Activated T-cell treated with anti-CD3 and anti-CD28 coated beads, Interleukin-2, amount 50 U/mL, for 24 hours (primary cell): ENCODE data around the gene ANKLE2.
"Not testable (repeated sequence)": the region's sequence is repeated elsewhere in the genome, so short reads cannot be mapped to it uniquely, and the experiment has no call there.

Source experiments
- DNase-seq: peaks from one replicate; pipeline ENCODE4 v3.0.0-alpha.2; 2020
- H3K27ac Mint-ChIP-seq: 2 replicates; pipeline ENCODE4 v1.8.0; 2020; ENCODE audit warnings: mild to moderate bottlenecking, mixed read lengths
- H3K27me3 Mint-ChIP-seq: 2 replicates; pipeline ENCODE4 v1.8.0; 2020; ENCODE audit warnings: mixed read lengths
- H3K36me3 Mint-ChIP-seq: 2 replicates; pipeline ENCODE4 v1.8.0; 2020; ENCODE audit warnings: low read depth, mixed read lengths
- H3K4me1 Mint-ChIP-seq: 2 replicates; pipeline ENCODE4 v1.8.0; 2020; ENCODE audit warnings: low read depth, mixed read lengths
- H3K4me3 Mint-ChIP-seq: 2 replicates; pipeline ENCODE4 v1.8.0; 2020; ENCODE audit warnings: mild to moderate bottlenecking, moderate library complexity, mixed read lengths
- H3K9me3 Mint-ChIP-seq: 2 replicates; pipeline ENCODE4 v1.8.0; 2020; ENCODE audit warnings: mixed read lengths

ANKLE2 gene

DNA sequence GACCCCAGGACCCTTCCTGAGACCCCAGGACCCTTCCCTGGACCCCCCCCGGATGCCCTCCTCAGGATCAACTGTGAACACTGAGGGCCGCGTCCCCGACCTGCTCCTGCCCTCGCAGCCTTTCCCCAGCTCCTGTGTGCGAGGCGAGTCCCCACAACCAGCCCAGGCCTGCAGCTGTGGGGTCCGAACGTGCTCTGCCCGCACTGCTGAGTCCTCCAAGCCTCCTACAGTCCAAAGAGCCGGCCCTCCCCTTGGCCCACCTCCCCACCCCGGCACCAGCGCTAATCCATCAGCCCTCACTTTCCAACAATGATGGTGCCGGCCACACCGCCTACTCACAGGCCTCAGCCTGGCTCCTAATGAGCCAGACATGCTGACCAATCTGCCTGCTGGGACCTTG is 26.2 kb upstream of the ANKLE2 start:
- no peaks in the 10 kb centered on the region for H3K4me1 Mint-ChIP-seq
- no peak for DNase-seq
- H3K36me3 Mint-ChIP-seq, result peaks cover 88% of the 10 kb centered on the region
- H3K27ac Mint-ChIP-seq, result peak overlapping the region; percentile 50
- H3K4me3 Mint-ChIP-seq, result no peak overlapping the region
- H3K27me3 Mint-ChIP-seq, result no peaks in the 10 kb centered on the region
- H3K9me3 Mint-ChIP-seq, result no peaks in the 10 kb centered on the region

DNA sequence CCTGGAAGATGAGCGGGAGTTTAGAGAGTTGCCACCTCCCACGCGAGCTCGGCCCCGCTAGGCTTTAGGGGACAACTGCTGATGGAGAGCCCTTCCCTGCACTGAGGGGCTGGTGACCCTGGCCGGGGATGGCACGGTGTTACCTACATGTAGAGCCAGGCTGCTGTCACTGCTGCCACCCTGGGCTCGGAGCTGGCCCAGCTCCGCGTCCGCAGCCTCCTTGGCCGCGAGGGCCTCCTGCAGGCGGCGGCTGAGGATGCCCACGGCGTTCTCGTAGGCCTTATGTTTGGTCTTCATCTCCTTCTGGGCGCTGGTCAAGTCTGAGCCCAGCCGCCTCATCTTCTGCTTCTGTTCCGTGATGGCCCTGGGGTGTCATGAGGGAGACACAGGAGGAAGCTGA is 24.6 kb upstream of the ANKLE2 start:
- Mint-ChIP-seq H3K27me3 (no peaks in the 10 kb centered on the region), H3K36me3 (peaks cover 92% of the 10 kb centered on the region), H3K4me1 (no peaks in the 10 kb centered on the region), H3K9me3 (no peaks in the 10 kb centered on the region), H3K4me3 (no peak overlapping the region), H3K27ac (peak overlapping the region; percentile 51)
- DNase-seq, result no peak

DNA sequence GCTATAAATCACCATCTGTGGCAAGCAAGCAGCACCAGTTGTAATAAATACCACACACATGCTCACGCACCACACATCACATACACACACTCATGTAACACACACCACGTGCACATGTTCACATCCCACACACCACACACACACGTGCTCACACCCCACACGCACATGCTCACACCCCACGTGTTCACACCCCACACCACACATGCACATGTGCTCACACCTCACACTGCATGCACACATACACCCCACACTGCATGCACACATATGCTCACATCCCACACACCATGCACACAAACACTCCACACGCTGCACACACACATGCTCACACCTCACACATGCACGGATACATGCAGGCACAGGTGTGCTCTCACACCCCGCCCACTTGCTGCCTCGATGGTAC is 22.9 kb upstream of the ANKLE2 start:
- Mint-ChIP-seq H3K27ac (no peak overlapping the region), H3K4me3 (no peak overlapping the region), H3K27me3 (no peaks in the 10 kb centered on the region), H3K9me3 (no peaks in the 10 kb centered on the region), H3K4me1 (no peaks in the 10 kb centered on the region), H3K36me3 (peaks cover 92% of the 10 kb centered on the region)
- no peak for DNase-seq

DNA sequence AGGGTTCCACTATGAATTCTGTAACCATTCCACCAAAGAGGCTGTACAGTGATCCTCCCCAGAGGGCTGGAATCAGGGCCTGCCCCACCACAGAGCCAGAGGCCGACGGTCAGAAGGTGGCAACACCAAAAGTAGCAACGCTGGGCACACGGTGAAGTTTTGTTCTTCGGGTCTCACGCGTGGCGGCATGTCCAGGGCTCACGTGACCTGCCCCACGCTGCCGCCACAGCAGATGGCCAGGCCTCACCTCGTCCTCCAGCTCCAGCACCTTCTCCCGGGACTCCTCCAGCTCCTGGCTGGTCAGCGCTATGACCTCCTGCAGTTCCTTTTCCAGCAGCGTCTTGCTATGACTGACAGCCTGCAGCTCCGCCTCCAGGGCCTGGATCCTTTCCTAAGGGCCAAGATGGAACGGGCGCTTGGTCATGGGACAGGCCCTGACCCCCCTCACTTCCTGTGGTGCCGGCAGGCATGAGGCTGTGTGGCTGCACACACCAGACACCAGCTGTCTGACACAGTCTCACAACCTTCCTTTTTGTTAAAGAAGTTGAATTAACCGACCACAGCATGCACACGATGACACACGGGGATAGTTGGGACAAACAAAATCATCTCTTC is 22.4 kb upstream of the ANKLE2 start:
- DNase-seq, result no peak
- Mint-ChIP-seq H3K9me3 (no peaks in the 10 kb centered on the region), H3K4me1 (no peaks in the 10 kb centered on the region), H3K36me3 (peaks cover 92% of the 10 kb centered on the region), H3K27ac (no peak overlapping the region), H3K27me3 (no peaks in the 10 kb centered on the region), H3K4me3 (no peak overlapping the region)

DNA sequence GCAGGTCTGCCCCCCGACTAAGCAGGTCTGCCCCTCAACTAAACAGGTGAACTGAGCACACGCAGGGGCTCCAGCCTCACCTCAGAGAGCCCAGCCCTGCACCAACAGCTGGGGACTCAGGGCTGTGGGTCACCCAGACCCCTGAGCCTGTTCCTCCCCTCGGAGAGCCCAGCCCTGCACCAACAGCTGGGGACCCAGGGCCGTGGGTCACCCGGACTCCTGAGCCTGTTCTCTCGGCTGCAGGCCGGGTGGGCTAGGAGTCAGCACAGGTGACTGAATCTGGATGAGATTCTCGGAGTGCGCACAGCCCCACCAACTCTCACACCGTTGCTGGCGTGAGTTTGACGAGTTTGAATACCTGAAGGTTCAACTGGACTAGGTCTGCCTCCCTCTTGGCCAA is 20.3 kb upstream of the ANKLE2 start:
- Mint-ChIP-seq H3K4me1 (no peaks in the 10 kb centered on the region), H3K27me3 (no peaks in the 10 kb centered on the region), H3K36me3 (peaks cover 91% of the 10 kb centered on the region), H3K27ac (no peak overlapping the region), H3K9me3 (no peaks in the 10 kb centered on the region), H3K4me3 (no peak overlapping the region)
- DNase-seq, result no peak

DNA sequence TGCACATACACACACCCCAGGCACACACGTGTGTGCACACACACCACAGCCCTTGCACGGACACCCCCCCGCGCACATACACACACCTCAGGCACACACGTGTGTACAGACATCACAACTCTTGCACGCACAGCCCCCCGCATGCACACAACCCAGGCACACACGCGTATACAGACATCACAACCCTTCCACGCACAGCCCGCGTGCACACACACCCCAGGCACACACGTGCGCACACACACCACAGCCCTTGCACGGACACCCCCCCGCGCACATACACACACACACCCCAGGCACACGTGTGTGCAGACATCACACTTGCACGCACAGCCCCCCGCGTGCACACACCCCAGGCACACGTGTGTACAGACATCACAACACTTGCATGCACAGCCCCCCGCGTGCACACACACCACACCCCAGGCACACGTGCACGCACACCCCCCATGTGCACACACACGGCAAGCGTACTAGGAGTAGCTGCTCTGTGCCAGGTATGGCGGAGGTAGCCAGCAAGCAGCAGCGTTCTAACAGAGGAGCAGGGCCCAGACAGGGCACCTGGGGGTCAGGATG is 18.2 kb upstream of the ANKLE2 start:
- Mint-ChIP-seq H3K4me3 (no peak overlapping the region), H3K4me1 (peaks cover 2% of the 10 kb centered on the region), H3K27ac (no peak overlapping the region), H3K36me3 (peaks cover 91% of the 10 kb centered on the region), H3K27me3 (no peaks in the 10 kb centered on the region), H3K9me3 (no peaks in the 10 kb centered on the region)
- no peak for DNase-seq

DNA sequence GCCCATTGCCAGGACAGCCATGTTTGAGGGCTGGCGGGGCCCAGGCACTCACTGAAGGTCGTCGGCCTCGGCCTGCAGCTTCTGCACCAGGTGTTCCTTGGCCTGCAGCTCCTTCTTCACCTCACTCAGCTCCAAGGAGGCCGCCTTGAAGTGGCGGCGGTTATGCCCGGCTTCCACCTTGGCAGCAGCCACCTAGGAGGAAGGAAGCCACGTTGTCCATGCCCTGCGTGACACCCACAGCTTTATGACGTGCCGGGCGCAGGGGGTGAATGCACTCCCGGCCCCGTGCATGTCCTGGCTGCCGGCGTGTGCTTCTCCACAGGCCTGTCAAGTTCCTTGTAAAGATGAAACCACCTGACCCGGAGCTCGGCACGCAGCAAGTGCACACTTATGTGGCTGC is 16.0 kb upstream of the ANKLE2 start:
- Mint-ChIP-seq H3K36me3 (peaks cover 89% of the 10 kb centered on the region), H3K4me3 (no peak overlapping the region)

DNA sequence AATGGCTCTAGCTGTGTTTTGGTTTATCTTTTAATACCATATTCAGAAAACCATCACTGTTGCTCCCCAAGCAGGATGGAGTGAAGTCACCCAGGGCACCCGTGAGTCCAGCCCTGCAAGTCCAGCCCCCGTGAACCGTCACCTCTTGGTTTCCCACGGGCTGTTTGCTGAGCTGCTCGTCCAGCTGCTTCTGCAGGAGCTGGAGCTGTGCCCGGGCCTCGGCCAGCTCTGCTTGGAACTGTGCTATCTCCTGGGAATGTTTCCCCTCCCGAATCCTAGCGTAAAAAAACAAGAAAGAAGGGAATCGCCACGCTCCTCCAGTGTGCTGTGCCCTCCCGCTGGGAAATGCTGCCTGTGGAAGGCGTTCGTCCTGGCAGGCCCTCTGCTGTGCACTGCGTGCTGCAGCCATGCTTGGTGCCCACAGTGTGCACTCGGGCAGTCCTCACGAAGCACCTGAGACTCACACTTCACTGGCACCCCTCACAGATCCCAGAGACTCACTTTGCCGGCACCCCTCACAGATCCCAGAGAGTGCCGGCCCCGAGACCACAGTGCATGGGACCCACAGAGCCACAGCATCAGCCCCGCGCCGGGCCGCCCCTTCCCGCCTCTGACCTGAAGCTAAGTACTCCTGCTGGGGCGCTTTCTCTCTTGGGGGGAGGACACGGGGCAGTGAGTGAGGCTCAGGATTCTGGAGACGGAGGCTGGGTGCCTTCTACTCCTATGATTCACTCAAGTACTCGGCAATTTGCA is 15.4 kb upstream of the ANKLE2 start:
- peaks cover 89% of the 10 kb centered on the region for H3K36me3 Mint-ChIP-seq
- no peaks in the 10 kb centered on the region for H3K27me3 Mint-ChIP-seq
- H3K27ac Mint-ChIP-seq, result no peak overlapping the region
- no peak overlapping the region for H3K4me3 Mint-ChIP-seq
- peaks cover 18% of the 10 kb centered on the region for H3K4me1 Mint-ChIP-seq
- DNase-seq, result no peak
- H3K9me3 Mint-ChIP-seq, result no peaks in the 10 kb centered on the region

More for the DNA sequence above, 16.0 kb upstream of the ANKLE2 start:
- Mint-ChIP-seq H3K27me3 (no peaks in the 10 kb centered on the region), H3K27ac (no peak overlapping the region), H3K4me1 (peaks cover 15% of the 10 kb centered on the region), H3K9me3 (no peaks in the 10 kb centered on the region)
- DNase-seq, result no peak

DNA sequence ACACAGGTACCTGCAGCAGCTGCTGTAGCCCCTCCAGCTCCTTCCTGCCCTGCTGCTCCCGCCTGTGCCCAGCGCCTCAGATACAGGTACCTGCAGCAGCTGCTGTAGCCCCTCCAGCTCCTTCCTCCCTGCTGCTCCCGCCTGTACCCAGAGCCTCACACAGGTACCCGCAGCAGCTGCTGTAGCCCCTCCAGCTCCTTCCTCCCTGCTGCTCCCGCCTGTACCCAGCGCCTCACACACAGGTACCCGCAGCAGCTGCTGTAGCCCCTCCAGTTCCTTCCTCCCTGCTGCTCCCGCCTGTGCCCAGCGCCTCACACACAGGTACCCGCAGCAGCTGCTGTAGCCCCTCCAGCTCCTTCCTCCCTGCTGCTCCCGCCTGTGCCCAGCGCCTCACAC is 14.6 kb upstream of the ANKLE2 start:
- not testable (repeated sequence) for H3K9me3 Mint-ChIP-seq, DNase-seq, H3K27me3 Mint-ChIP-seq, H3K4me3 Mint-ChIP-seq
- H3K4me1 Mint-ChIP-seq, result peaks cover 25% of the 10 kb centered on the region
- H3K36me3 Mint-ChIP-seq, result peaks cover 88% of the 10 kb centered on the region
- H3K27ac Mint-ChIP-seq, result peak overlapping the region; percentile 66

DNA sequence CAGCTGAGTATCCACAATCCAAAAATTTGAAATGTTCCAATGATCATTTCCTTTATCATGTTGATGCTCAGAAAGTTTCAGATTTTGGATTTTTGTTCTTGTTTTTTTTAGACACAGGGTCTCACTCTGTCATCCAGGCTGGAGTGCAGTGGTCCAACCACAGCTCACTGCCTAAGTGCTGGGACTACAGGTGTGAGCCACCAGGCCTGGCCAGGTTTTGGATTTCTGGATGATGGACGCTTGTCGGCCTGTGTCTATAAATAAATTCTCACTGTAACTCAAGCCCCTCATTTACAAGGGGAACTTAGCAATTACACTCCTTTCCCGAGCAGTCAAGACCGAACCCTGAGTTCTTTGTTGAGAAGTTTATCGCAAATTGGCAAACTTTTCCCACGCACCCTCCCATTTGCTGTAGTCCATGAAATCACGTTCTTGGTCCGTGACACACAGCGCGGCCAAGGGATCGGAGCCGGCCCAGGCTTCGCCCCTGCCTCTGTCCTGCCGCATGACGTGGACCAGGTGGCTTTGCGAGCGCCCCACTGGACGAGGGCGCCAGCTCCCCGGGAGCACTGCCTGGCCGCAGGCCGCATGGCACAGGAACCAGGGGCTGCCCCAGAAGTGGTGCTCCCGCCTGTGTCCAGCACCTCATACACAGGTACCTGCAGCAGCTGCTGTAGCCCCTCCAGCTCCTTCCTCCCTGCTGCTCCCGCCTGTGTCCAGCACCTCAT is 14.0 kb upstream of the ANKLE2 start:
- Mint-ChIP-seq H3K27me3 (no peaks in the 10 kb centered on the region), H3K9me3 (no peaks in the 10 kb centered on the region), H3K4me3 (no peak overlapping the region), H3K4me1 (peaks cover 28% of the 10 kb centered on the region), H3K27ac (peak overlapping the region; percentile 66), H3K36me3 (peaks cover 86% of the 10 kb centered on the region)
- DNase-seq, result no peak

DNA sequence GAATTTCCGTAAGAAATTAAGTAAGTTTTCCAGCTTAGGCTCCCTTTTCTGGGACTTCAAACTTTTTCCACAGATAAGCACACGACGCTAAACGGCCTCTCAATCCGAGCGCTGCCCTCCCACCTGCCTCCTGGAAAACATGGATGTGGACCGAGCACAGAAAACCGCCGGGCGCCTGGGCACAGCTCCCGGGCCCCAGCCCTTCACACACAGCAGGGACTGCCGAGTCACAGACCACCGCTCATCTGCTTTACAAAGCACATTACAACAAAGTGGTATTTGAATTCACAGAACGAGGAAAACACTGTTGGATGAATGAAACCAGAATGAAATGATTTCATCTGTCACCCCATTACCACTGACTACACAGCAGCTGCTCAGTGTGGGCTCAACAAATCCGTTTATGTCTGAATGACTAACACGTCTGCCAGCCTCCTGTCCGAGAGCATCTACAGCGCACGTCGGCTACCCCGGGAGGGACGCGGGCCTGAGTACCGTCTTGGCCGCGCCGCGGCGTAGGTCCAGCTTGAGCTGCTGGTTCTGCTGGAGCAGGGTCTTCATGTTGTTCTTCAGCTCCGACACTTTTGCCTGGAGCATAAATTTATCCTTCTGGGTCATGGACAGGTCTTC is 13.1 kb upstream of the ANKLE2 start:
- Mint-ChIP-seq H3K4me3 (no peak overlapping the region), H3K27ac (no peak overlapping the region), H3K9me3 (no peaks in the 10 kb centered on the region), H3K27me3 (no peaks in the 10 kb centered on the region), H3K36me3 (peaks cover 85% of the 10 kb centered on the region), H3K4me1 (peaks cover 31% of the 10 kb centered on the region)
- no peak for DNase-seq

DNA sequence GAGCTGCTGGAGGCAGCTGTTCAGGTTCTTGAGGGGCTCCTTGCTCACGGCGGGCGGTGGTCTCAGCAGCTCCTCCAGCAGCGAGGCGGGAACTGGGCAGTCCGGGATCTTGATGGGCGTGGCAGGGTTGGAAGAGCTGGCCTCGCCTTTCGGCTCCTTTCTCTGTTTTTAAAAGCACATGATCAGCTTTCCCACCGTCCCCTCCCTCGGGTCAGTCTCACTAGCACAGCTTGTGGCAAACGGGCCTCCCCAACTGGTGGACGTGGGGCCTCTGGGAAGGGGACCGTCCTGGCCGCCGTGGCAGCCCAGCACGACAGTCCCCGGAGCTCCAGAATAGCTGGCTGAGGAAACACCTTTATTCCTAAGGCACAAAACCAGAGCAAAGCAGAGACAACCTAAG is 12.5 kb upstream of the ANKLE2 start:
- peaks cover 85% of the 10 kb centered on the region for H3K36me3 Mint-ChIP-seq
- H3K9me3 Mint-ChIP-seq, result no peaks in the 10 kb centered on the region
- peaks cover 37% of the 10 kb centered on the region for H3K4me1 Mint-ChIP-seq
- no peak overlapping the region for H3K4me3 Mint-ChIP-seq
- H3K27me3 Mint-ChIP-seq, result no peaks in the 10 kb centered on the region
- no peak for DNase-seq
- peak overlapping the region; percentile 29 for H3K27ac Mint-ChIP-seq

DNA sequence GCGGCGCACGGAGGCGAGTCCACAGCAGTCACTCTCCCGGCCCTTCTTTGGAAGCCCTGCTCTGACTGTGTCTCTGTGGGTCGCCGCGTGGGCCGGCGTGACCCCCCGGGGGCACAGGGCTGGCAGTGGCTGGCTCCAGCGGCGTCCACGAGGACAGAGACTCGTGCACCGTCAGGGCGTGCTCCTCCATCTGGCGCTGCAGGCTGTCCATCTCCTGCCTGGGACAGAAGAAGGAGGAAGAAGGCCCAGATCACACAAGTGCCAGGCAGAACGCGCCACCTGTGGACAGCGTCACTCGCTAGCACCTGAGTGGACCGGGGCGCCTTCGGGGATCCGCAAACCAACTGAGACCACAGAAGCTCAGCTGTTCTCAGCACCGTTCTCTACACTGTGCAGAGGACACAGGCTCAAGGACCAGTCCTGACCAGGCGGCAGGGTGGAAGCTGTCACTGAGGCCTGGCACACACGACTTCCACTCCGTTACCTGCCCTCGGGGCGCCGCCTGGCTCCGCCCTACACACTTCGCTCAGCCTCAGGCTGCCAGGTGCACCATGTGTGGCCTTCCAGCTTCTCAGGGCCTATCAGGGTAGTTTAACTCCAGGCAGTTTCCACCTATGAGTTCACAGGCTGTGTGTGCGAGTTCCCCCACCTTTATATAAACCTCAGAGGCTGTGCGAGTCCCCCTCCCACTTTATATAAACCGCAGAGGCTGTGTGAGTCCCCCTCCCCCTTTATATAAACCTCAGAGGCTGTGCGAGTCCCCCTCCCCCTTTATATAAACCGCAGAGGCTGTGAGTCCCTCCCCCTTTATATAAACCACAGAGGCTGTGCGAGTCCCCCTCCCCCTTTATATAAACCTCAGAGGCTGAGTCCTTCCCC is 11.7 kb upstream of the ANKLE2 start:
- H3K27ac Mint-ChIP-seq, result peak overlapping the region; percentile 7
- H3K27me3 Mint-ChIP-seq, result no peaks in the 10 kb centered on the region
- peaks cover 45% of the 10 kb centered on the region for H3K4me1 Mint-ChIP-seq
- no peak overlapping the region for H3K4me3 Mint-ChIP-seq
- DNase-seq, result no peak
- H3K9me3 Mint-ChIP-seq, result no peaks in the 10 kb centered on the region
- peaks cover 91% of the 10 kb centered on the region for H3K36me3 Mint-ChIP-seq

DNA sequence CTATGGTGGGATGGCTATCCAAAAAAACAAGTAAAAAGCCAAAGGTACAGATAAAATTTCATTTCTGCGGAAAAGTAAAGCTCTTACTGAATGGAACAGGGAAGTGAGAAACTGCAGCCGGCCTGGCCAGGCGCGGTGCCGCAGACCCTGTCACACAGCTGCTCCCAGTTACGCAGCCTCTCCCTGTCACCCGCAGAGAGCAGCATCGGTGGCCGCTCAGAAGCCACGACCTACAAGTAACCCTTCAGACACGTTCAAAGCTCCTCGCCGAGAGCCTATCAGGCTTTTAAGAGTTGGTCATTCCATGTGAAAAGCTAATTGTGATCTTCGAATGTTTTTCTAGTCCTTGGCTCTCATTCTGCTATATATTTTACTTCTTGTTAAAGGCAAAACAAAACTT is 11.0 kb upstream of the ANKLE2 start:
- H3K27me3 Mint-ChIP-seq, result no peaks in the 10 kb centered on the region
- H3K4me3 Mint-ChIP-seq, result no peak overlapping the region
- no peaks in the 10 kb centered on the region for H3K9me3 Mint-ChIP-seq
- peak overlapping the region; percentile 7 for H3K27ac Mint-ChIP-seq
- H3K36me3 Mint-ChIP-seq, result peaks cover 86% of the 10 kb centered on the region
- peaks cover 51% of the 10 kb centered on the region for H3K4me1 Mint-ChIP-seq
- DNase-seq, result no peak
